Stimulated activated CD4-positive, alpha-beta T cell treated with anti-CD3 and anti-CD28 coated beads, Interleukin-12 subunit alpha, Interleukin-12 subunit beta, amount 100 ng/mL, for 24 hours (primary cell): ENCODE results near the gene EIF1AD.
"Not testable (repeated sequence)": the region's sequence is repeated elsewhere in the genome, so short reads cannot be mapped to it uniquely, and the experiment has no call there.

Experiments used
- DNase-seq, 2 experiments: peaks; one replicate each; pipeline ENCODE4 v3.0.0-alpha.2; 2020; ENCODE audit warnings: low read depth in 2 of 2

Gene EIF1AD

GRCh38 chr11:65968600-65969482, 33.1 kb downstream of the EIF1AD start:
- no peak for DNase-seq

GRCh38 chr11:65967329-65967934, 34.5 kb downstream of the EIF1AD start:
- no peak for DNase-seq

GRCh38 chr11:65965986-65966762, 35.8 kb downstream of the EIF1AD start:
- no peak for DNase-seq

- no peak for DNase-seq
Observed at GRCh38 chr11:65964906-65965305, 37.1 kb downstream of the EIF1AD start.

- DNase-seq: no peak
Observed at GRCh38 chr11:65962141-65962564, 39.8 kb downstream of the EIF1AD start.

- peak; percentile 93 for DNase-seq
Observed at GRCh38 chr11:65961267-65962140, 40.5 kb downstream of the EIF1AD start, which contains the start of gene SART1. Gene SART1 (plus strand): TSS chr11:65961734. CDS start chr11:65961781, 47 bp downstream.

GRCh38 chr11:65960824-65961266, 41.1 kb downstream of the EIF1AD start:
- no peak for DNase-seq

- no peak for DNase-seq
Observed at GRCh38 chr11:65958774-65959420, 43.1 kb downstream of the EIF1AD start.

GRCh38 chr11:65958291-65958690, 43.7 kb downstream of the EIF1AD start:
- no peak for DNase-seq

GRCh38 chr11:65954771-65955170, 47.2 kb downstream of the EIF1AD start:
- no peak for DNase-seq

- no peak for DNase-seq
Observed at GRCh38 chr11:65953471-65953870, 48.5 kb downstream of the EIF1AD start.

- no peak for DNase-seq
Observed at GRCh38 chr11:65952052-65952521, 49.9 kb downstream of the EIF1AD start.

GRCh38 chr11:65951641-65952040, 50.3 kb downstream of the EIF1AD start:
- not testable (repeated sequence) for DNase-seq

GRCh38 chr11:65950711-65951110, 51.2 kb downstream of the EIF1AD start:
- not testable (repeated sequence) for DNase-seq

- DNase-seq: no peak
Observed at GRCh38 chr11:65947603-65948125, 54.3 kb downstream of the EIF1AD start.

GRCh38 chr11:65947133-65947532, 54.8 kb downstream of the EIF1AD start:
- DNase-seq: no peak

GRCh38 chr11:65946655-65947054, 55.3 kb downstream of the EIF1AD start:
- no peak for DNase-seq
